ENCODE results near the gene KIRREL1. TPM values are rescaled to one million over a fixed set of nuclear protein-coding genes. Genes with fewer than 3 reads are reported as not detected.

Gene KIRREL1
- total RNA-seq, 2 donors from 2014 or later = 22.8 to 26.5 TPM

GRCh38 chr1:158080066-158080465 is 86.6 kb downstream of the KIRREL1 start:
- Histone ChIP-seq H3K4me3 (ENCODE audit: low read length) (no peak overlapping the region), H3K9me3 (ENCODE audit: control insufficient read depth, low read length) (no peaks in the 10 kb centered on the region), H3K9ac (ENCODE audit: extremely low read depth, low read length, poor library complexity, severe bottlenecking) (no peak overlapping the region), H3K36me3 (ENCODE audit: control insufficient read depth, insufficient read depth, low read length) (peaks cover 11% of the 10 kb centered on the region), H3K27ac (ENCODE audit: low read depth, low read length) (no peak overlapping the region), H3K27me3 (ENCODE audit: control insufficient read depth, insufficient read depth, low read length, poor library complexity, severe bottlenecking) (no peaks in the 10 kb centered on the region), H3K4me1 (ENCODE audit: control insufficient read depth, insufficient read depth, low read length) (no peaks in the 10 kb centered on the region)
- no peak for TF ChIP-seq CTCF (conservative IDR thresholded peaks at IDR 0.05)
- Mint-ChIP-seq H3K36me3 (ENCODE audit: low read depth) (peaks cover 28% of the 10 kb centered on the region), H3K27ac (no peak overlapping the region), H3K27me3 (ENCODE audit: insufficient read depth) (no peaks in the 10 kb centered on the region), H3K9me3 (no peaks in the 10 kb centered on the region), H3K4me3 (no peak overlapping the region), H3K4me1 (peaks cover 9% of the 10 kb centered on the region)
- WGBS, 2 experiments (ENCODE audit: insufficient coverage in 1 of 2, insufficient read length in 1 of 2) = 92 to 94% methylated on average over 2 to 3 of the region's 3 CpGs
- DNase-seq = no peak

- Histone ChIP-seq H3K36me3 (ENCODE audit: control insufficient read depth, insufficient read depth, low read length) (peaks cover 29% of the 10 kb centered on the region), H3K9ac (ENCODE audit: extremely low read depth, low read length, poor library complexity, severe bottlenecking) (no peak overlapping the region)
Observed at GRCh38 chr1:158084336-158084735, 90.9 kb downstream of the KIRREL1 start.

GRCh38 chr1:158084747-158085146 is 91.3 kb downstream of the KIRREL1 start:
- Histone ChIP-seq H3K27ac (ENCODE audit: low read depth, low read length) (no peak overlapping the region), H3K4me1 (ENCODE audit: control insufficient read depth, insufficient read depth, low read length) (no peaks in the 10 kb centered on the region), H3K9ac (ENCODE audit: extremely low read depth, low read length, poor library complexity, severe bottlenecking) (no peak overlapping the region), H3K9me3 (ENCODE audit: control insufficient read depth, low read length) (no peaks in the 10 kb centered on the region), H3K36me3 (ENCODE audit: control insufficient read depth, insufficient read depth, low read length) (peaks cover 33% of the 10 kb centered on the region), H3K4me3 (ENCODE audit: low read length) (no peak overlapping the region), H3K27me3 (ENCODE audit: control insufficient read depth, insufficient read depth, low read length, poor library complexity, severe bottlenecking) (no peaks in the 10 kb centered on the region)
- no peak for TF ChIP-seq CTCF (conservative IDR thresholded peaks at IDR 0.05)
- Mint-ChIP-seq H3K27me3 (ENCODE audit: insufficient read depth) (no peaks in the 10 kb centered on the region), H3K9me3 (no peaks in the 10 kb centered on the region), H3K36me3 (ENCODE audit: low read depth) (peaks cover 47% of the 10 kb centered on the region), H3K4me3 (no peak overlapping the region), H3K27ac (no peak overlapping the region), H3K4me1 (peaks cover 4% of the 10 kb centered on the region)
- DNase-seq = no peak
- WGBS, 2 experiments (ENCODE audit: insufficient coverage in 1 of 2, insufficient read length in 1 of 2) = 94 to 100% methylated on average over 2 to 4 of the region's 4 CpGs

More at GRCh38 chr1:158084336-158084735, 90.9 kb downstream of the KIRREL1 start:
- DNase-seq = no peak
- Mint-ChIP-seq H3K27ac (no peak overlapping the region), H3K9me3 (no peaks in the 10 kb centered on the region), H3K4me1 (peaks cover 4% of the 10 kb centered on the region), H3K27me3 (ENCODE audit: insufficient read depth) (no peaks in the 10 kb centered on the region), H3K4me3 (no peak overlapping the region), H3K36me3 (ENCODE audit: low read depth) (peaks cover 50% of the 10 kb centered on the region)
- Histone ChIP-seq H3K4me3 (ENCODE audit: low read length) (no peak overlapping the region), H3K4me1 (ENCODE audit: control insufficient read depth, insufficient read depth, low read length) (no peaks in the 10 kb centered on the region), H3K27ac (ENCODE audit: low read depth, low read length) (no peak overlapping the region), H3K9me3 (ENCODE audit: control insufficient read depth, low read length) (no peaks in the 10 kb centered on the region), H3K27me3 (ENCODE audit: control insufficient read depth, insufficient read depth, low read length, poor library complexity, severe bottlenecking) (no peaks in the 10 kb centered on the region)
- 93 to 100% methylated on average over 3 to 8 of the region's 8 CpGs for WGBS, 2 experiments (ENCODE audit: insufficient coverage in 1 of 2, insufficient read length in 1 of 2)
- no peak for TF ChIP-seq CTCF (conservative IDR thresholded peaks at IDR 0.05)

All from endodermal cell (in vitro differentiated cells).